T1000 (cell line): ENCODE data around the gene CD81.

Source experiments
- DNase-seq: peaks from one replicate; lab custom pipeline; 2025; ENCODE audit warnings: mixed read lengths; lab: John Stamatoyannopoulos, UW

Gene CD81

GRCh38 chr11:2436521-2437031 lies 59.5 kb downstream of the CD81 start:
- DNase-seq, result no peak

- DNase-seq, result no peak
Measured at GRCh38 chr11:2437516-2437915, 60.4 kb downstream of the CD81 start.

- no peak for DNase-seq
Measured at GRCh38 chr11:2439820-2440219, 62.7 kb downstream of the CD81 start.

DNA sequence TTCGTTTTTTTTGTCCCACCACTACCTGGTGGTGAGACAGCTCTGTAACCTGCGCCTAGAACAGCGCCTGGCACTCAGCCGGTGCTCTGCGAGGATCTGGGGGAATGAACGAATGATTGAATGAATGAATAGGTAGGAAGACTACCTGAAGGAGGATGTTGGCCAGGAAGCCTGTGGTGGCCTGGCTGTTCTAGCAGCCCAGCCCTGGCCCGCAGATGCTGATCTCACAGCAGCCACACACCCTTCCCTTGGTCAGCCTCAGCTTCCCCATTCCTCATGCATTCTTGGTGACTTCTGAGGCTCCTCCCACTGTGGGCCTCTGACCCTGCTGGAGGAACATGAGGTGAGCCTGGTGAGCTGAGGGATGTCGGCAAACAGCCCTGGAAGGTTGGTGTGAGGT lies 63.5 kb downstream of the CD81 start:
- no peak for DNase-seq

GRCh38 chr11:2441171-2441570 lies 64.1 kb downstream of the CD81 start:
- DNase-seq, result no peak

DNA sequence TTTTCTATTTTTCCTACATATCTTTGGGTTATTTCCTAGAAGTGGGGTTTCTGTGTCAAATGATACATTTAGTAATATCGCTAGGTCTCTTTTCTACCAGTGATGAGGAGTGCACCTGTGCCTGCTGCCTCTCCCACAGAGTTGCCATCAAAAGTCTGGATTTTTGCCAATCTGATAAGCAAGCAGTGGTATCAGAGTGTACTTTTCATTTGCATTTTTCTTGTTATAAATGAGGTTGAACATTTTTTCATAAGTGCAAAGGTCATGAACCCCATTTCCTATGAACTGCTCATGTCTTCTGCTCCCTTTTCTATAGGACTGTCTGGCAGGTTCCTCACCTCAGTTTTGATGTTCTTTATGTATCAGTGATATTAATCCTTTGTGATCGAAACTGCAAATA lies 65.5 kb downstream of the CD81 start:
- DNase-seq, result no peak

- DNase-seq, result no peak
Measured at GRCh38 chr11:2443406-2443805, 66.3 kb downstream of the CD81 start.

DNA sequence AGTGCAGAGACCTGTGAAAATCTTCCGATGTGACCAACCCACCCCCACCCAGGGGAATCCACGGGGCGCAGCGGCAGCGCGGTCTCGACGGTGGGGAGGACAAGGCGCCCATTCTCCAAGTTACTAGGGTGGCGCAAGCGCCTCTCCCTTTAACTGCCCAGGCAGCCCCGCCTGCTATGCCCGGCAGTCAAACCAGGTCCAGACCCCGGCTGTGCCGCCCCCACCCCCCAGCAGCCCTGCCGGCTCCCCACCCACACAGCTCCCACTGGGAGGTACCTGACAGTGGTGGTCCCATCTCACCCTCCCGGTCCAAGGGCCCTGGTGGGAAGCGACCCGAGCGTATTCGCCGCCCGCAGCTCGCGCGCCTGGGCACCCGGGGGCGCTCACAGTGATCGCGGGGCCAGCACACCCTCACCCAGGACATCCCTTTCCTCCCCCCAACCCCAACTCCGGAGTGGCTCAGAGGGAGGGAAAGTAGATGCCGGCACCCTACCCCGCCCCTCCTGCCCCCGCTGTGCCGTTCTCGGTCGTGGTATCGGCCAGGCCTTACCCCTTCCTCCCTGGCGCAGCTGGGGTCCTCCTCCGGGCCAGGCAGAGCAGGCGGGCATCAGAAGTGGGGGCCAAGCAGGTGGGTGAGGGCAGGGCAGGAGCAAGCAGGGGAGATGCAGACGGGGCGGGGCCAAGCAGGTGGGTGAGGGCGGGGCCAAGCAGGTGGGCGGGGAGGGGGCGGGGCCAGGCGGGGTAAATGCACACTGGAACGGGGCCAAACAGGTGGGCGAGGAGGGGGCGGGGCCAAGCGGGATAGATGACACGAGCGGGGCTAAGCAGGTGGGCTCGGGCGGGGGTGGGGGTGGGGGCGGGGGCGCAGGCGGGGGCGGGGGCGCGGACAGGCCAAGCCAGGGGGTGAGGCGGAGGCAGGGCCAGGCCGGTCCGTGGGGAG lies 67.0 kb downstream of the CD81 start, which contains the start of gene TRPM5:
TRPM5 (minus strand) TSS at position 634 of the 940 bp plus-strand sequence. CDS start 21,478 bp downstream, outside the sequence.
- no peak for DNase-seq

DNA sequence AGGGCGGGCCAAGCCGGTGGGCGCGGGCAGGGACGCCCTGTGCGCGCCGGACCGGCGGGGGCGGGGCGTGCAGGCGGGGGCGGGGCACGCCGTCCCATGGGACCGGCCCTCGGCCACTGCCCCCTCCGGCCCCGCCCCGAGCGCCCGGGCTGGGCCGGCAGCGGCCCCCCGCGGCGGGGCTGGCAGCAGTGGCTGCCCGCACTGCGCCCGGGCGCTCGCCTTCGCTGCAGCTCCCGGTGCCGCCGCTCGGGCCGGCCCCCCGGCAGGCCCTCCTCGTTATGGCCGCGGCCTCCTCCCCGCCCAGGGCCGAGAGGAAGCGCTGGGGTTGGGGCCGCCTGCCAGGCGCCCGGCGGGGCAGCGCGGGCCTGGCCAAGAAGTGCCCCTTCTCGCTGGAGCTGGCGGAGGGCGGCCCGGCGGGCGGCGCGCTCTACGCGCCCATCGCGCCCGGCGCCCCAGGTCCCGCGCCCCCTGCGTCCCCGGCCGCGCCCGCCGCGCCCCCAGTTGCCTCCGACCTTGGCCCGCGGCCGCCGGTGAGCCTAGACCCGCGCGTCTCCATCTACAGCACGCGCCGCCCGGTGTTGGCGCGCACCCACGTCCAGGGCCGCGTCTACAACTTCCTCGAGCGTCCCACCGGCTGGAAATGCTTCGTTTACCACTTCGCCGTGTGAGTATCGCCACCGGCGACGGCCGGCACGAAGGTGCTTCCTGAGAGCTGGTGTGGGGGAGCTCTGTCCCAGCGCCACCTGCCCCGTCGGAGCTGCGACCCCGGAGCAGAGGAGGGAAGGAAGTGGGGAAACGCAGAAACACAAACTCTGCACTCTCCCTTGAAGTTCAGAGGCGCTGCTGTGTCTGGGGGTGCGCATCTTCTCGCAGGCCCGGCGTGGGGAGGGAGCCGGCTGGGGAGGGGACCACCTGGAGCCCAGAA lies 68.0 kb downstream of the CD81 start, which contains the start of gene KCNQ1:
KCNQ1 (plus strand) TSS at position 188 of the 925 bp plus-strand sequence; CDS start at position 279, 91 bp downstream.
- DNase-seq, result no peak

DNA sequence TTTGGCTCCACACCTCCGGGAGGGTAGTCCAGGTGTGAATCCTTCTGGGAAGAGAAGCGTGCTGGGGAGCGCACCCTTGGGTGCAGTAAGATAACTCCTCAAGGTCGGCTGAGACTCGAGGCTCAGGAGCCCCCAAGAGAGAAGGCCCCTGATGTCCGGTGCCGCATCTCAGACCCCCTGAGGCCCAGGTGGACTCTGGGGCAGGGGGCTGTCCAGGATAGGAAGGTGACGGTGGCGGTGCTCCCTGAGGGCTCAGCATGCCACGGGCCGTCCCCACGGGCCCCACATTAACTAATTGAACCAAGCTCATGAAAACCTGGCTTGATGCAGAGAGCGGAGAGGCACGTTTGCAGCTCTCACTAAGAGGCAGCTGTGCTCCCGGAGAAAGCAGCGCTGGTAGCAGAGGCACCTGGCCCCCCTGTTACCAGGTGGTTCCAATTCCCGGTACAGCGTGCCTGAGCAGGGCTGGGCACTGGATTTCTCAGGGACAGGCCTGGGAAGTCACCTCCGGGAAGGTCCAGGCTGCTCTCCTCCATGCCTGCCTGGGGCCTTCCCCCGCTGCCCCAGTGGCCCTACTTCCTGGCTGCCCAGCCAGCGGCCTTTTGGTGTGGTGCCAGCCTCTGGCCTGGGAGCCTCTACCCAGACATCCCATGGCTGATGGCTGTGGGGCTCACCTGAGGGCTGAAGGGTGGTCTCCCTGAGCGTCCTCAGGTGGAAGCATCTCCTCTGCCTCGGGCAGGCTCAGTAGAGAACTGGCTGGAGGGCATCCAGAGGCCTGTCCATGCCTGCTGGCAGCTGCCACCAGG lies 68.8 kb downstream of the CD81 start:
- no peak for DNase-seq

- DNase-seq, result no peak
Measured at GRCh38 chr11:2446590-2447252, 69.6 kb downstream of the CD81 start.
